ENCODE measurements around the gene NIP7. TPM values are rescaled to one million over a fixed set of nuclear protein-coding genes. Genes with fewer than 3 reads are reported as not detected.
"Not testable (repeated sequence)": the region's sequence is repeated elsewhere in the genome, so short reads cannot be mapped to it uniquely, and the experiment has no call there.

The NIP7 gene
- total RNA-seq, 2 donors from 2014 or later, result 3.3 to 8.8 TPM

DNA sequence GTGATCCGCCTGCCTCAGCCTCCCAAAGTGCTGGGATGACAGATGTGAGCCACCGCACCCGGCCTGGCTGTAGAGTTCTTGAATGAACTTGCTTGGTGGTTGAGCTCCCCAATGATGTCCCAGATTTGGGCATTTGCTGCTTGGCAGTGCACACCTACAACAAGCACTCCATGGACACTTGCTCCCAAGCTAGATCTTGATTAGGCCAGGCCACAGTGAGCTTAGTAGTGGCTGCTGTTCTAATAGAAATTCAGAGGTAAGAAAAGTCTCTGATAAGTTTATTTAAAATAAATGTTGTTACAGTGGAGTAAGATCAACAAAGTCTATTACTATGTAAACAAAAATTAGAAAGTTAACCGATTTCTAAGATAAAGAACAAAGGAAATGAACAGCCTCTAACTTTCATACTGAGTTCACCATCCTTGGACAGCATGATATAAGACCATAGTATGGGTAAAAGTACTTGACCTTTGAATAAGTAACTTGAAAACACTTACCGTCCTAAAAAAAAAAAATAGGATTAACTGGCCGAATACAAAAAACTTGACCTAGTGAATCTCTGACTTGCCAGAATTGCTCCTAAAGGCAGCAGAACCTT is 11.1 kb downstream of the NIP7 start:
- intact Hi-C loops (cut with DNase I), result no loop called here
- DNase-seq, result peak in 3 of 4 donors; percentile 28 to 42 (median 32)
- 26 to 28% methylated on average over 6 of the region's 6 CpGs for WGBS, 2 donors
- Histone ChIP-seq H3K27me3 (no peaks in the 10 kb centered on the region), H3K4me3 (peak overlapping the region; percentile 40 to 50), H3K27ac (peak overlapping the region; percentile 32 to 90 (median 79)), H3K36me3 (replicated peaks in 1 of 2; ENCODE audit: insufficient read depth in 1 of 2, low read depth in 2 of 2) (peaks cover 0 to 2% of the 10 kb centered on the region in 2 donors), H3K9me3 (no peaks in the 10 kb centered on the region), H3K4me1 (peaks cover 38% of the 10 kb centered on the region)
- TF ChIP-seq, protein P1, sequence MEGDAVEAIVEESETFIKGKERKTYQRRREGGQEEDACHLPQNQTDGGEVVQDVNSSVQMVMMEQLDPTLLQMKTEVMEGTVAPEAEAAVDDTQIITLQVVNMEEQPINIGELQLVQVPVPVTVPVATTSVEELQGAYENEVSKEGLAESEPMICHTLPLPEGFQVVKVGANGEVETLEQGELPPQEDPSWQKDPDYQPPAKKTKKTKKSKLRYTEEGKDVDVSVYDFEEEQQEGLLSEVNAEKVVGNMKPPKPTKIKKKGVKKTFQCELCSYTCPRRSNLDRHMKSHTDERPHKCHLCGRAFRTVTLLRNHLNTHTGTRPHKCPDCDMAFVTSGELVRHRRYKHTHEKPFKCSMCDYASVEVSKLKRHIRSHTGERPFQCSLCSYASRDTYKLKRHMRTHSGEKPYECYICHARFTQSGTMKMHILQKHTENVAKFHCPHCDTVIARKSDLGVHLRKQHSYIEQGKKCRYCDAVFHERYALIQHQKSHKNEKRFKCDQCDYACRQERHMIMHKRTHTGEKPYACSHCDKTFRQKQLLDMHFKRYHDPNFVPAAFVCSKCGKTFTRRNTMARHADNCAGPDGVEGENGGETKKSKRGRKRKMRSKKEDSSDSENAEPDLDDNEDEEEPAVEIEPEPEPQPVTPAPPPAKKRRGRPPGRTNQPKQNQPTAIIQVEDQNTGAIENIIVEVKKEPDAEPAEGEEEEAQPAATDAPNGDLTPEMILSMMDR (IDR thresholded peaks at IDR 0.05), result no peak
- no peak for TF ChIP-seq POLR2A (IDR thresholded peaks at IDR 0.05)
- ATAC-seq, result peak; percentile 26

DNA sequence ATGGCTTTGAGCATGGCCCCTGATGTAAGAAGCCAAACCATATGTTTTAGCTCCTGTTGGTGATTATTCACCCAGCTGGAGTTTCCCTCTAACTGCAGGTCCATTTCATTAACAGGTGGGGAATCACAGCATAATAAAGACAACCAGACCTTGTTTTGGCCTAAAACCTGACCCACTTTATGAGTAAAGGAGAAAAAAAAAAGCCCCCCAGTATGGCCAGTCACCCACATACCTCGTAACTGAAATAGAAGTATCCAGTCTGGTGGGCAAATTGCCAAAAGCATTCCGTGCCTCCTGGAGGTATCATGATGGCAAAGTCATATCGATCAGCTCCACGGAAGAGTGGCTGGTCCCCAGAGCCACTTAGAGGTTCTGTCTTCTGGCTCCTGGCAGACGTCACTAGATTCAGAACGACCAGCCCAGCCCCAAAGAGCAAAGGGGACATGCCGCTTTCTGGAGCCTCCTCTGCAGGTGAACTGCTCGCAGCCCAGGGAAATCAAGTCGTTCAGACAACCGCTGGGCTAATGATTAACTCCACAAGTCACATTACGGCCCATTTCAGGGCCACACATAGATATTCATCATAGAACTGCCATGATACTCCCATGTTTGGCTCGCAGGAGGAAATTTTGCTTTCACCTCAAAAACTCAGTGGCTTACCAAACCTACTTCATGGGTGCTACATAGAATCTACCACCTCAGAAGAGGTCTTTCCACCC is 11.9 kb downstream of the NIP7 start, which contains the start of gene TMED6:
TMED6 (minus strand) TSS at position 478 of the 719 bp plus-strand sequence; CDS start at position 445, 33 bp downstream.
- Histone ChIP-seq H3K4me1 (peaks cover 38% of the 10 kb centered on the region), H3K4me3 (peak within 1 kb of the TSS; percentile 40 to 50), H3K9me3 (no peaks in the 10 kb centered on the region), H3K27me3 (no peaks in the 10 kb centered on the region), H3K27ac (peak within 1 kb of the TSS; percentile 69 to 90 (median 79)), H3K36me3 (replicated peaks in 1 of 2; ENCODE audit: insufficient read depth in 1 of 2, low read depth in 2 of 2) (peaks cover 0 to 4% of the 10 kb centered on the region in 2 donors)
- intact Hi-C loops (cut with DNase I), result no loop called here
- TF ChIP-seq, protein P1 (IDR thresholded peaks at IDR 0.05), result peak in 2 of 7 experiments; percentile 4 to 9
- peak; percentile 32 to 91 (median 86) for TF ChIP-seq POLR2A (IDR thresholded peaks at IDR 0.05)
- DNase-seq (peak; percentile 82 to 92 (median 87)), ATAC-seq (peak; percentile 91)
- WGBS, 2 donors, result 4 to 19% methylated on average over 7 to 12 of the region's 12 CpGs

DNA sequence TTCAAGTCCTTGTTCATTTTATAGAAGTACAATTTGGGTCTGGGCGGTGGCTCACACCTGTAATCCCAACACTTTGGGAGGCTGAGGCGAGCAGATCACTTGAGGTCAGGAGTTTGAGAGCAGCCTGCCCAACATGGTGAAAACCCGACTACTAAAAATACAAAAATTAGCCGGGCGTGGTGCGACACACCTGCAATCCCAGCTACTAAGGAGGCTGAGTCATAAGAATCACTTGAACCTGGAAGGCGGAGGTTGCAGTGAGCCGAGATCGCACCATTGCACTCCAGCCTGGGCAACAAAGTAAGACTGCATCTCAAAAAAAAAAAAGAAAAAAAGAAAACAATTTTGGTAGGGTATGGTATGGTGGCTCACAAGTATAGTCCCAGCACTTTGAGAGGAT is 20.5 kb downstream of the NIP7 start:
- intact Hi-C loops (cut with DNase I); ATAC-seq; H3K27me3 ChIP-seq; DNase-seq; H3K4me3 ChIP-seq; H3K36me3 ChIP-seq (replicated peaks in 1 of 2; ENCODE audit: insufficient read depth in 1 of 2, low read depth in 2 of 2); H3K9me3 ChIP-seq; H3K27ac ChIP-seq; H3K4me1 ChIP-seq: not testable (repeated sequence)
- WGBS, 2 donors, result 93 to 96% methylated on average over 9 of the region's 9 CpGs

DNA sequence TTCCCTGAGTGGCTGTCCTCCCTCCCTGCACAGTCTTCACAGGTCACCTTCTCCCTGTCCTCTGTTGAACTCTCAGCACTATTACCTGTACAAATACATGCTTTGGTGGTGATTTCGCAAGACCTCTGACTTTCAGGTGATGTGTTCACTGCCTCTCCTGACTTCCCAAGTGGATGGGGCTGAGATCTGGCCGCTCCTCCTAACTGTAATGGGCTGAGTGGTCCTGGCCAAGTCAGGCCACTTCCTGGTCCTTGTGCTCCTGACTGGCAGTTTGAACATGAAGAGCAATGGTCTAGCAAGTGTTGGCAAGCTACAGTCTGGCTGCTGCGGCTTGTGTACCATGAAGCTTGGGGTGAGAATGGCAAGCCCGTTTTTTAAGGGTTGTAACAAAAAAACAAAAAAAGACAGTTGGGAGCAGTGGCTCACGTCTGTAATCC is 23.7 kb downstream of the NIP7 start:
- 92% methylated on average over 5 of the region's 5 CpGs for WGBS, 2 donors
- DNase-seq (no peak), ATAC-seq (peak; percentile 21)
- H3K4me3 ChIP-seq, result no peak overlapping the region
- no peaks in the 10 kb centered on the region for H3K4me1 ChIP-seq
- H3K36me3 ChIP-seq (replicated peaks in 1 of 2; ENCODE audit: insufficient read depth in 1 of 2, low read depth in 2 of 2), result peaks cover 0 to 22% of the 10 kb centered on the region in 2 donors
- H3K27me3 ChIP-seq, result no peaks in the 10 kb centered on the region
- no peak overlapping the region for H3K27ac ChIP-seq
- no peaks in the 10 kb centered on the region for H3K9me3 ChIP-seq
- intact Hi-C loops (cut with DNase I), result no loop called here
- no peak for TF ChIP-seq POLR2A (IDR thresholded peaks at IDR 0.05)
- TF ChIP-seq, protein P1 (IDR thresholded peaks at IDR 0.05), result no peak

DNA sequence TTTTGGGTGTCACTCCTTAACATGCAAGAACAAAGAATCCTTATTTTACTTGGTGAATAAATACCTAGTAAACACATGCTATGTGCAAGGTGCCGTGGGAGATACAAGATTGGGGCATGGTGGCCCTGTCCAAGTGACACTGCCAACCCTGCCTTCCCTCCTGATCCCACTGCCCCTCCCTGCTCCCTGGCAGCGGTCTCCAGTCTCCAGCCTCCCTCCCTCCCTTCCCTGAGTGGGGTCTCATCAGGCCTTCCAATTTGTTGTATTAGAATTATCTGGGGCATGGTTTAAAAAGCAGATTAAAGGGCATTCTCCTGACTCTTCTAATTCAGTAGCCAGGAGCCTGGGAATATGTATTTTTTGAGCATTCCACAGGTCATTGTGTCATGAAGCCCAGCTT is 24.5 kb downstream of the NIP7 start:
- no peak overlapping the region for H3K4me3 ChIP-seq
- peaks cover 0 to 24% of the 10 kb centered on the region in 2 donors for H3K36me3 ChIP-seq (replicated peaks in 1 of 2; ENCODE audit: insufficient read depth in 1 of 2, low read depth in 2 of 2)
- no peak for TF ChIP-seq POLR2A (IDR thresholded peaks at IDR 0.05)
- TF ChIP-seq, protein P1 (IDR thresholded peaks at IDR 0.05), result no peak
- no peaks in the 10 kb centered on the region for H3K4me1 ChIP-seq
- H3K9me3 ChIP-seq, result no peaks in the 10 kb centered on the region
- DNase-seq (no peak), ATAC-seq (no peak)
- WGBS, 2 donors, result 87 to 93% methylated on average over 2 of the region's 2 CpGs
- intact Hi-C loops (cut with DNase I), result no loop called here
- H3K27me3 ChIP-seq, result no peaks in the 10 kb centered on the region
- H3K27ac ChIP-seq, result no peak overlapping the region

Measured in body of pancreas (tissue), 4 donors.